CD4-positive, alpha-beta T cell treated with Interleukin-15 for 1 hour (primary cell): ENCODE results near the gene INTS14.
A peak's percentile ranks its signal among the peaks of the same experiment; 100 is the strongest.
"Not testable (repeated sequence)": the region's sequence is repeated elsewhere in the genome, so short reads cannot be mapped to it uniquely, and the experiment has no call there.

Experiments used
- DNase-seq: peaks from one replicate; pipeline ENCODE4 v3.0.0-alpha.2; 2020

The INTS14 gene

GRCh38 chr15:65577129-65577996 lies 33.6 kb downstream of the INTS14 start:
- no peak for DNase-seq

GRCh38 chr15:65576664-65577063 lies 34.3 kb downstream of the INTS14 start:
- DNase-seq: no peak

- DNase-seq: no peak
Measured at GRCh38 chr15:65571971-65572370, 39.0 kb downstream of the INTS14 start.

GRCh38 chr15:65569728-65570127 lies 41.2 kb downstream of the INTS14 start:
- no peak for DNase-seq

GRCh38 chr15:65561934-65562333 lies 49.0 kb downstream of the INTS14 start:
- DNase-seq: no peak

GRCh38 chr15:65559941-65560340 lies 51.0 kb downstream of the INTS14 start:
- no peak for DNase-seq

GRCh38 chr15:65558997-65559760 lies 51.8 kb downstream of the INTS14 start:
- no peak for DNase-seq

- DNase-seq: no peak
Measured at GRCh38 chr15:65558336-65558735, 52.6 kb downstream of the INTS14 start.

GRCh38 chr15:65556622-65557021 lies 54.3 kb downstream of the INTS14 start:
- no peak for DNase-seq

GRCh38 chr15:65553691-65554090 lies 57.2 kb downstream of the INTS14 start:
- no peak for DNase-seq

GRCh38 chr15:65552851-65553250 lies 58.1 kb downstream of the INTS14 start:
- not testable (repeated sequence) for DNase-seq

- DNase-seq: no peak
Measured at GRCh38 chr15:65551183-65551582, 59.7 kb downstream of the INTS14 start.

- no peak for DNase-seq
Measured at GRCh38 chr15:65550681-65551098, 60.2 kb downstream of the INTS14 start.

GRCh38 chr15:65549288-65549687 lies 61.6 kb downstream of the INTS14 start:
- DNase-seq: not testable (repeated sequence)

GRCh38 chr15:65547841-65548240 lies 63.1 kb downstream of the INTS14 start:
- DNase-seq: no peak

- no peak for DNase-seq
Measured at GRCh38 chr15:65541231-65541820, 69.6 kb downstream of the INTS14 start.

GRCh38 chr15:65540314-65540713 lies 70.6 kb downstream of the INTS14 start:
- no peak for DNase-seq

GRCh38 chr15:65535192-65535591 lies 75.7 kb downstream of the INTS14 start:
- no peak for DNase-seq

GRCh38 chr15:65533057-65533756 lies 77.7 kb downstream of the INTS14 start:
- no peak for DNase-seq

GRCh38 chr15:65532738-65533051 lies 78.2 kb downstream of the INTS14 start:
- DNase-seq: no peak

GRCh38 chr15:65530318-65531111 lies 80.4 kb downstream of the INTS14 start, which contains the start of gene HACD3:
TSS of gene HACD3 (plus strand) at chr15:65530463. CDS start at chr15:65530632, 169 bp downstream.
- DNase-seq: peak; percentile 89

- no peak for DNase-seq
Measured at GRCh38 chr15:65529762-65530317, 81.1 kb downstream of the INTS14 start.
